ENCODE measurements around the gene EIF2B2. TPM values are rescaled to one million over a fixed set of nuclear protein-coding genes. Genes with fewer than 3 reads are reported as not detected.

Gene EIF2B2
- total RNA-seq, 6 donors from 2014 or later, result 22.2 to 40.7 (median 32.5) TPM

DNA sequence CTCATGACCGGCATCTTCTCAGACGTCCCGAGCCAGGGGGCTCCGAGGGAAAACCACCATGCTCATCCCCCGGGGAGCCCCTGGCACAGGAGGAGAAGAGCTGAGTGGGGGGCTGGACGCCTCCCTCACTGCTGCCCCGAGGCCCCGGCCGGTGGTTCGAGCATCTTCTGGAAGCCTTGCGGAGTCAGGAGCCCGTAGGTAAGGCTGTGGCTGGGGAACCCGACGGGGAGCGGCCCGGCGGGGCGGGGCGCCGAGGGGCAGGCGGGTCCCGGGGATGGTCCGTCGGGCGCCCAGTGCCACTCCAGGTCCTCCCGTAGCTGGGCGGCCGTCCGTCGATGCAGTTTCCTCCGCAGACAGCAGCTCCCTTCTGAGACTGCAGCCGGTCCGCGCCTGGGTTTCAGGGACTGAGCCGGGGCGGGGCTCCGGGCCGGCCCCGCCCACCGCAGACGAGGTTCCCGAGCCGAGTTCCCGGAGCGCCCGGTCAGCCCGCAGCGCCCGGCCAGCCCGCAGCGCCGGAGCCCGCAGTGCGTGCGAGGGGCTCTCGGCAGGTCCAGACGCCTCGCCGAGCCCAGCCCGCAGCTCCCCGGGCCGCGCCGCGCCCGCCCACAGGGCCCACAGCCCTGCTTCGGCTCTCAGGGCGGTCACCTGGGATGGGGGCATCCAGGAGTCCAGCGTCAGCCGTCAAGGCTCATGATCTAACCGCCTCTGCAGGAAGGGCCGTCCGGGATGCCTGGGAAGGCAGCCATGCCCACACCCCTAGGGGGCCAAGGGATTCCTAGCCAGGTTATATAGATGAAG, 47.3 kb upstream of the EIF2B2 start, which contains the start of gene PGF:
Gene PGF, minus strand, starts transcription at position 369 of the 798 bp plus-strand sequence. Its CDS starts 355 bp downstream, at position 14.
- Histone ChIP-seq H3K27me3 (peaks cover 0 to 11% (median 0%) of the 10 kb centered on the region in 4 donors), H3K4me3 (peak within 1 kb of the TSS; percentile 27 to 64 (median 51)), H3K27ac (peak within 1 kb of the TSS in 2 of 4 donors; percentile 21 to 28), H3K36me3 (no peaks in the 10 kb centered on the region), H3K4me1 (peaks cover 7 to 20% (median 15%) of the 10 kb centered on the region in 4 donors), H3K9me3 (no peaks in the 10 kb centered on the region)
- peak; percentile 76 to 94 for DNase-seq
- peak in 1 of 2 donors; percentile 91 for ATAC-seq (ENCODE audit: low FRiP score in 2 of 2)
- 4 to 13% methylated on average over 4 to 11 of the region's 73 CpGs for WGBS, 2 donors
- TF ChIP-seq, protein P1, sequence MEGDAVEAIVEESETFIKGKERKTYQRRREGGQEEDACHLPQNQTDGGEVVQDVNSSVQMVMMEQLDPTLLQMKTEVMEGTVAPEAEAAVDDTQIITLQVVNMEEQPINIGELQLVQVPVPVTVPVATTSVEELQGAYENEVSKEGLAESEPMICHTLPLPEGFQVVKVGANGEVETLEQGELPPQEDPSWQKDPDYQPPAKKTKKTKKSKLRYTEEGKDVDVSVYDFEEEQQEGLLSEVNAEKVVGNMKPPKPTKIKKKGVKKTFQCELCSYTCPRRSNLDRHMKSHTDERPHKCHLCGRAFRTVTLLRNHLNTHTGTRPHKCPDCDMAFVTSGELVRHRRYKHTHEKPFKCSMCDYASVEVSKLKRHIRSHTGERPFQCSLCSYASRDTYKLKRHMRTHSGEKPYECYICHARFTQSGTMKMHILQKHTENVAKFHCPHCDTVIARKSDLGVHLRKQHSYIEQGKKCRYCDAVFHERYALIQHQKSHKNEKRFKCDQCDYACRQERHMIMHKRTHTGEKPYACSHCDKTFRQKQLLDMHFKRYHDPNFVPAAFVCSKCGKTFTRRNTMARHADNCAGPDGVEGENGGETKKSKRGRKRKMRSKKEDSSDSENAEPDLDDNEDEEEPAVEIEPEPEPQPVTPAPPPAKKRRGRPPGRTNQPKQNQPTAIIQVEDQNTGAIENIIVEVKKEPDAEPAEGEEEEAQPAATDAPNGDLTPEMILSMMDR (IDR thresholded peaks at IDR 0.05), result no peak
- TF ChIP-seq POLR2A (IDR thresholded peaks at IDR 0.05), result peak in 2 of 4 donors; percentile 39 to 48
- TF ChIP-seq POLR2AphosphoS5 (IDR thresholded peaks at IDR 0.05), result peak in 1 of 2 donors; percentile 75

DNA sequence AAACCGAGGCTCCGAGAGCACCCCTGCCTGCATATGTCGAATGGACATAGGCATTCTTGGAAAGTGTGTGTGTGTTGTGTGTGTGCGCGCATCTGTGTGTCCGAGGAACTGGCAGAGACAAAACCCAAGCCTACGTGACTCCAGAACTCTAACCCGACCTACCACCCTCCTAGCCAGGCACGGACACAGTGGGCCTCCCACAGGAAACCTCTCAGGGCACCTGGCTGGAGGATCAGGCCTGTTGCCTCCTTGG, 46.8 kb upstream of the EIF2B2 start:
- no peak for DNase-seq
- H3K9me3 ChIP-seq, result no peaks in the 10 kb centered on the region
- peak overlapping the region in 3 of 4 donors; percentile 44 to 64 (median 58) for H3K4me3 ChIP-seq
- no peak for TF ChIP-seq POLR2AphosphoS5 (IDR thresholded peaks at IDR 0.05)
- no peak for TF ChIP-seq EP300 (IDR thresholded peaks at IDR 0.05)
- H3K27me3 ChIP-seq, result peaks cover 0 to 11% (median 0%) of the 10 kb centered on the region in 4 donors
- no peak overlapping the region for H3K27ac ChIP-seq
- ATAC-seq (ENCODE audit: low FRiP score in 2 of 2), result no peak
- H3K36me3 ChIP-seq, result no peaks in the 10 kb centered on the region
- H3K4me1 ChIP-seq, result peaks cover 7 to 20% (median 15%) of the 10 kb centered on the region in 4 donors
- 88 to 94% methylated on average over 6 to 9 of the region's 9 CpGs for WGBS, 2 donors

DNA sequence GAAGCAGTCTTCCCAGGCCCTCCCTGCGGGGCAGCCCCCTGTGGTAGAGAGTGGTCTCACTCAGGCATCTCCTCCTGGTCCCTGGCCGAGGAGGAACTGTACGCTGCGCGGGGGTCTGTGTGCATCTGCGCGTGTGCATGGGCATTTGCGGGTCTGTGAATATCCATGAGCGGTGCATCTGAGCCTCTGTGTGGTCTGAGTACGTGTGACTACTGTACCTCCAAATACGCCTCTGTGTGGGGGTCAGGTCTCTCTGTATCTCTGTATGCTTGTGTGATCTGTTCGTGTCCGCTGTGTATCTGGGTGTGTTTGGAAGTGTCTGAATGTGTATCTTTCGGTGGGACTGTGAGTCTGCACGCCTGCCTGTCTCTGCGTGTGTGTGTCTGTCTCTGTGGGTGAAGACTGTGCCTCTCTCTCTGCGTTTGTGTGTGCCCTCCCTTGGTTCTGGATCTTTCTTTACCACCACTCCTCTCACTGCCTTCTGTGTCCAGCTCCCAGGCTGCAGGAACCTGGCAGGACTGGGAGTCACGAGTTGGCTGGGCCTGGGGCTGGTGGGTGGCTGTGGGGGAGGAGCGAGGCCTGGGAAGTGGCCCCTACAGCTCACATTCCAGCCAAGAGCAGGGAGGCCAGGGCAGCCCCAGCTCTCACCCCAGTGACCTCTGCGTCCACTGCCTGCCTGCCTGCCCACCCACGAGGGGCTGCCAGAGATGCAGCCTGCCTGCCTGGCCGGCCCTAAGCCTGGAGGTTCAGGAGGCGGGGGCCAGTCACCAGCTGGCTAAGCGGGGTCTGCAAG, 46.2 kb upstream of the EIF2B2 start:
- peak overlapping the region in 1 of 4 donors; percentile 64 for H3K4me3 ChIP-seq
- H3K4me1 ChIP-seq, result peaks cover 7 to 20% (median 15%) of the 10 kb centered on the region in 4 donors
- TF ChIP-seq POLR2A (IDR thresholded peaks at IDR 0.05), result no peak
- TF ChIP-seq, protein P1 (IDR thresholded peaks at IDR 0.05), result no peak
- no peak for TF ChIP-seq EP300 (IDR thresholded peaks at IDR 0.05)
- no peak for TF ChIP-seq POLR2AphosphoS5 (IDR thresholded peaks at IDR 0.05)
- DNase-seq (peak in 1 of 2 donors; percentile 56), ATAC-seq (ENCODE audit: low FRiP score in 2 of 2) (no peak)
- H3K27ac ChIP-seq, result no peak overlapping the region
- WGBS, 2 donors, result 93 to 95% methylated on average over 18 to 22 of the region's 24 CpGs
- no peaks in the 10 kb centered on the region for H3K9me3 ChIP-seq
- no peaks in the 10 kb centered on the region for H3K36me3 ChIP-seq
- peaks cover 0 to 11% (median 0%) of the 10 kb centered on the region in 4 donors for H3K27me3 ChIP-seq

DNA sequence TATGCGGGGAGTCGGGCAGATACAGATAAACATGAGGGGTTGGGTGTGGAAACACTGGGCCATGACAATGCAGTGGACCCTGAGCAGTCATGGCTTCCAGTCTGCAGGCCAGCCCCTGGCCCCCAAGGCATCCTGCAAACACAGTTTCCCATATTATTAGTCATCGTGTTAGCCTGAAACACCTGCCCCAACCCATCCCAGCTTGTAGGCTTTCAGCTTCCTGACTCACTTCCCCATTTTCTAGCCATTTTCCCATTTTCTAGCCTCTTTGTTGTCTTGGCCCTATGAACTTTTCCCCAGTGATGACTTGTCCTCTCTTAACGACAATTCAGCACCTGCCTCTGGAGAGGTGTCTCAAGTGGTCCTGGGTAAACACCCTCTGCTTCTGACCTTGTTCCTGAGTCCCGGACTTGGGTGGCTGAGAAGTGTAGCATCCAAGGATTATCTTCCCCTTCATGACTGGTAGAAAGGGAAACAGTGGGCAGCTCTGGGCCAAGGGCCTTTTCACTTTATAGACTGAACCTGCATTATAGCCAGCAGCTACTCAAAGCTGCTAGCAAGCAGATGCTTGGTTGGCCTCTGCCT, 43.0 kb upstream of the EIF2B2 start:
- Histone ChIP-seq H3K9me3 (no peaks in the 10 kb centered on the region), H3K36me3 (no peaks in the 10 kb centered on the region), H3K27ac (no peak overlapping the region), H3K4me1 (peaks cover 4 to 12% (median 10%) of the 10 kb centered on the region in 4 donors), H3K27me3 (peaks cover 0 to 5% (median 0%) of the 10 kb centered on the region in 4 donors), H3K4me3 (no peak overlapping the region)
- no peak for TF ChIP-seq EP300 (IDR thresholded peaks at IDR 0.05)
- TF ChIP-seq, protein P1 (IDR thresholded peaks at IDR 0.05), result no peak
- no peak for TF ChIP-seq POLR2AphosphoS5 (IDR thresholded peaks at IDR 0.05)
- no peak for TF ChIP-seq POLR2A (IDR thresholded peaks at IDR 0.05)
- WGBS, 2 donors, result 71 to 77% methylated on average over 5 of the region's 5 CpGs
- DNase-seq, result no peak
- no peak for ATAC-seq (ENCODE audit: low FRiP score in 2 of 2)

DNA sequence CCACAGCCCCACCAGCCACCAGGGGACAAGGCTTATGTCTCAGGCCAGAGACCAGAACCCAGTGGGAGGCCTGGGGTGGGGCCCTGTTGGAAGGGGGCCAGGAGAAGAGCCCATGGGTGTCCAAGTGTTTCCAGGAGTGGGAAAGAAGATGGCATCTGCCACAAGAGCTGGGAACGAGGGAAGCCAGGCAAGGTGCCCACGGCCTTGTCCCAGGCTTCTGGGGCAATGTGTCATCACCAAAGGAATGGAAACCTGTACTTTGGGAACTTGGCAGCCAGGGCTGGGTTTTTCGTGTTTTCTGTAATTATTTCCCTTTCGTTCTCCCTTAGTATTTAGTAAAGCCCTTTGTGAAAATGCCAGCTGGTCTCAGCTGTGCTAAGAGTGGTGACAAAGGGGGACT, 42.0 kb upstream of the EIF2B2 start:
- no peak overlapping the region for H3K4me3 ChIP-seq
- WGBS, 2 donors, result 80 to 86% methylated on average over 4 of the region's 4 CpGs
- no peak for ATAC-seq (ENCODE audit: low FRiP score in 2 of 2)
- H3K27me3 ChIP-seq, result no peaks in the 10 kb centered on the region
- H3K36me3 ChIP-seq, result no peaks in the 10 kb centered on the region
- H3K4me1 ChIP-seq, result peaks cover 0 to 1% (median under 1%) of the 10 kb centered on the region in 4 donors
- no peaks in the 10 kb centered on the region for H3K9me3 ChIP-seq
- DNase-seq, result no peak
- no peak for TF ChIP-seq POLR2A (IDR thresholded peaks at IDR 0.05)
- TF ChIP-seq, protein P1 (IDR thresholded peaks at IDR 0.05), result no peak
- no peak for TF ChIP-seq EP300 (IDR thresholded peaks at IDR 0.05)
- TF ChIP-seq POLR2AphosphoS5 (IDR thresholded peaks at IDR 0.05), result no peak
- no peak overlapping the region for H3K27ac ChIP-seq
